ENCODE results near the gene FCN2.

DNA sequence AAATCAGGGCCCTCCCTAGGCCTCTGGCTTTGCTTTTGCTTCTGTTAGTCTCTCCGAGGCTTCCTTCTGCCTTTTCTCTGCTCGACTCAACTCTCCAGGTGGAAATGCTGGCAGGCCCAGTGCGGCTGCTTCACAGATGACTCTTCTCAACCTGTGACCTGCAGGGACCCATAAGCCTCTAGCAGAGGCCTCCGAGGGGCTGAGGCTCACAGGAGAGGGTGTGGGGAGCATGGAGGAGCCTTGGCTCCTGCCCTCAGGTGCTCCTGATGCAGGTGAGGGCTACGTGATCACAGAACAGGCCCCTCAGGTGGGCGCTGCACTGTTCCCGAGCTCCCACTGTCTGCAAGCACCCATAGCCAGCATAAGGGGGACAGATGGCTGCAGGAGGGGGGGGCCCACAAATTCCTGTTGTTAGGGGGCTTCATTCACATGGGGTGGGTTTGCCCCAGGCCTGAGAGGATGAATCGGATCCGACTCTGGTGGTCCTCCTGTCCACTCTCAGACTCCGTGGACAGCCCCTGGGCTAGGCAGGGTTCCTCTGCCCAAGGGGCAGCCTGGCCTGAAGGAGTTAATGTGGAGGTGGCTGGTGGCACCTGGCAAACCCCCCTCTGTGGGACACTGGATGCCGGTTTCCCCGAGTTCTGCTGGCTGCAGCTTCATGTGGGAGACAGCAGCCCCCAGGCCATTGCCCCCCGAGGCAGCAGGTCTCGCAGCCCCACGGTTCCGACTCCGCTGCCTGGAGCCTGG is 10.9 kb upstream of the FCN2 start:
- TF ChIP-seq, protein P1, sequence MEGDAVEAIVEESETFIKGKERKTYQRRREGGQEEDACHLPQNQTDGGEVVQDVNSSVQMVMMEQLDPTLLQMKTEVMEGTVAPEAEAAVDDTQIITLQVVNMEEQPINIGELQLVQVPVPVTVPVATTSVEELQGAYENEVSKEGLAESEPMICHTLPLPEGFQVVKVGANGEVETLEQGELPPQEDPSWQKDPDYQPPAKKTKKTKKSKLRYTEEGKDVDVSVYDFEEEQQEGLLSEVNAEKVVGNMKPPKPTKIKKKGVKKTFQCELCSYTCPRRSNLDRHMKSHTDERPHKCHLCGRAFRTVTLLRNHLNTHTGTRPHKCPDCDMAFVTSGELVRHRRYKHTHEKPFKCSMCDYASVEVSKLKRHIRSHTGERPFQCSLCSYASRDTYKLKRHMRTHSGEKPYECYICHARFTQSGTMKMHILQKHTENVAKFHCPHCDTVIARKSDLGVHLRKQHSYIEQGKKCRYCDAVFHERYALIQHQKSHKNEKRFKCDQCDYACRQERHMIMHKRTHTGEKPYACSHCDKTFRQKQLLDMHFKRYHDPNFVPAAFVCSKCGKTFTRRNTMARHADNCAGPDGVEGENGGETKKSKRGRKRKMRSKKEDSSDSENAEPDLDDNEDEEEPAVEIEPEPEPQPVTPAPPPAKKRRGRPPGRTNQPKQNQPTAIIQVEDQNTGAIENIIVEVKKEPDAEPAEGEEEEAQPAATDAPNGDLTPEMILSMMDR (IDR thresholded peaks at IDR 0.05; ENCODE audit: low read depth, low read length, missing input control), result no peak
- TF ChIP-seq SP1 (IDR thresholded peaks at IDR 0.05) (no peak), YY1 (IDR thresholded peaks at IDR 0.05) (no peak), TAF1 (conservative IDR thresholded peaks at IDR 0.05) (no peak), FOXA1 (IDR thresholded peaks at IDR 0.05) (no peak), HNF4A (conservative IDR thresholded peaks at IDR 0.05) (no peak)
- TF ChIP-seq, protein P2, sequence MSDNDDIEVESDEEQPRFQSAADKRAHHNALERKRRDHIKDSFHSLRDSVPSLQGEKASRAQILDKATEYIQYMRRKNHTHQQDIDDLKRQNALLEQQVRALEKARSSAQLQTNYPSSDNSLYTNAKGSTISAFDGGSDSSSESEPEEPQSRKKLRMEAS (IDR thresholded peaks at IDR 0.05), result no peak
- TF ChIP-seq, protein P3, sequence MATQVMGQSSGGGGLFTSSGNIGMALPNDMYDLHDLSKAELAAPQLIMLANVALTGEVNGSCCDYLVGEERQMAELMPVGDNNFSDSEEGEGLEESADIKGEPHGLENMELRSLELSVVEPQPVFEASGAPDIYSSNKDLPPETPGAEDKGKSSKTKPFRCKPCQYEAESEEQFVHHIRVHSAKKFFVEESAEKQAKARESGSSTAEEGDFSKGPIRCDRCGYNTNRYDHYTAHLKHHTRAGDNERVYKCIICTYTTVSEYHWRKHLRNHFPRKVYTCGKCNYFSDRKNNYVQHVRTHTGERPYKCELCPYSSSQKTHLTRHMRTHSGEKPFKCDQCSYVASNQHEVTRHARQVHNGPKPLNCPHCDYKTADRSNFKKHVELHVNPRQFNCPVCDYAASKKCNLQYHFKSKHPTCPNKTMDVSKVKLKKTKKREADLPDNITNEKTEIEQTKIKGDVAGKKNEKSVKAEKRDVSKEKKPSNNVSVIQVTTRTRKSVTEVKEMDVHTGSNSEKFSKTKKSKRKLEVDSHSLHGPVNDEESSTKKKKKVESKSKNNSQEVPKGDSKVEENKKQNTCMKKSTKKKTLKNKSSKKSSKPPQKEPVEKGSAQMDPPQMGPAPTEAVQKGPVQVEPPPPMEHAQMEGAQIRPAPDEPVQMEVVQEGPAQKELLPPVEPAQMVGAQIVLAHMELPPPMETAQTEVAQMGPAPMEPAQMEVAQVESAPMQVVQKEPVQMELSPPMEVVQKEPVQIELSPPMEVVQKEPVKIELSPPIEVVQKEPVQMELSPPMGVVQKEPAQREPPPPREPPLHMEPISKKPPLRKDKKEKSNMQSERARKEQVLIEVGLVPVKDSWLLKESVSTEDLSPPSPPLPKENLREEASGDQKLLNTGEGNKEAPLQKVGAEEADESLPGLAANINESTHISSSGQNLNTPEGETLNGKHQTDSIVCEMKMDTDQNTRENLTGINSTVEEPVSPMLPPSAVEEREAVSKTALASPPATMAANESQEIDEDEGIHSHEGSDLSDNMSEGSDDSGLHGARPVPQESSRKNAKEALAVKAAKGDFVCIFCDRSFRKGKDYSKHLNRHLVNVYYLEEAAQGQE (IDR thresholded peaks at IDR 0.05), result no peak

All from liver (tissue), 3 donors.